NT2/D1 (cell line): Measurements from ENCODE around the gene PML.

ENCODE experiments used
- DNase-seq: peaks from one replicate; pipeline ENCODE4 v3.0.0-alpha.2; 2011; ENCODE audit warnings: low read depth, low spot score
- H3K27me3 ChIP-seq: 2 replicates; pipeline ENCODE4 v1.6.0; 2011; ENCODE audit warnings: mild to moderate bottlenecking; ENCODE audit not compliant: insufficient read length, insufficient read depth
- H3K36me3 ChIP-seq: 2 replicates; pipeline ENCODE4 v1.6.1; 2011; ENCODE audit warnings: mild to moderate bottlenecking, low read length, mixed read lengths; ENCODE audit not compliant: insufficient read depth, insufficient read length
- H3K4me1 ChIP-seq: 2 replicates; pipeline ENCODE4 v1.5.1; 2011; ENCODE audit not compliant: insufficient read depth, insufficient read length
- H3K4me3 ChIP-seq: 2 replicates; pipeline ENCODE4 v1.5.1; 2011; ENCODE audit warnings: low read depth; ENCODE audit not compliant: insufficient read length
- H3K9ac ChIP-seq: 2 replicates; pipeline ENCODE4 v1.6.0; 2011; ENCODE audit warnings: low read depth; ENCODE audit not compliant: insufficient read length
- H3K9me3 ChIP-seq: 2 replicates; pipeline ENCODE4 v1.5.1; 2011; ENCODE audit warnings: mild to moderate bottlenecking, low read length; ENCODE audit not compliant: insufficient read depth
- SUZ12 ChIP-seq: IDR thresholded peaks from 2 replicates; pipeline ENCODE4 v1.6.1; 2011; ENCODE audit not compliant: insufficient read length, insufficient read depth; ENCODE audit errors: extremely low read depth
- YY1 ChIP-seq: IDR thresholded peaks from 2 replicates; pipeline ENCODE4 v1.6.1; 2011; ENCODE audit not compliant: insufficient read length, insufficient read depth
- ZNF274 ChIP-seq: IDR thresholded peaks from 2 replicates; pipeline ENCODE4 v1.6.1; 2011; ENCODE audit warnings: mild to moderate bottlenecking, low read depth, low read length

The PML gene

GRCh38 chr15:74024687-74025086 lies 30.2 kb downstream of the PML start:
- H3K9ac ChIP-seq = no peak overlapping the region
- H3K4me1 ChIP-seq = peaks cover 2% of the 10 kb centered on the region
- TF ChIP-seq YY1 = no peak
- no peak overlapping the region for H3K4me3 ChIP-seq
- DNase-seq = no peak
- H3K27me3 ChIP-seq = no peaks in the 10 kb centered on the region
- no peaks in the 10 kb centered on the region for H3K9me3 ChIP-seq
- peaks cover 60% of the 10 kb centered on the region for H3K36me3 ChIP-seq

- DNase-seq = no peak
- Histone ChIP-seq H3K27me3 (no peaks in the 10 kb centered on the region), H3K36me3 (peaks cover 60% of the 10 kb centered on the region), H3K9ac (no peak overlapping the region), H3K4me3 (no peak overlapping the region), H3K9me3 (no peaks in the 10 kb centered on the region), H3K4me1 (peaks cover 2% of the 10 kb centered on the region)
- TF ChIP-seq SUZ12 = no peak
- no peak for TF ChIP-seq ZNF274
- no peak for TF ChIP-seq YY1
Observed at GRCh38 chr15:74025436-74025835, 30.9 kb downstream of the PML start.

GRCh38 chr15:74027688-74028087 lies 33.2 kb downstream of the PML start:
- no peak overlapping the region for H3K4me3 ChIP-seq
- peaks cover 63% of the 10 kb centered on the region for H3K36me3 ChIP-seq
- no peak overlapping the region for H3K9ac ChIP-seq
- H3K4me1 ChIP-seq = peaks cover 2% of the 10 kb centered on the region
- TF ChIP-seq ZNF274 = no peak
- TF ChIP-seq YY1 = no peak
- no peak for TF ChIP-seq SUZ12
- H3K27me3 ChIP-seq = no peaks in the 10 kb centered on the region
- no peaks in the 10 kb centered on the region for H3K9me3 ChIP-seq
- no peak for DNase-seq

- Histone ChIP-seq H3K4me1 (peaks cover 2% of the 10 kb centered on the region), H3K9ac (no peak overlapping the region), H3K36me3 (peaks cover 63% of the 10 kb centered on the region), H3K27me3 (no peaks in the 10 kb centered on the region), H3K4me3 (no peak overlapping the region), H3K9me3 (no peaks in the 10 kb centered on the region)
- no peak for DNase-seq
- no peak for TF ChIP-seq SUZ12
Observed at GRCh38 chr15:74028646-74029045, 34.1 kb downstream of the PML start.

- TF ChIP-seq ZNF274 (no peak), SUZ12 (no peak), YY1 (no peak)
- Histone ChIP-seq H3K4me3 (no peak overlapping the region), H3K4me1 (peaks cover 10% of the 10 kb centered on the region), H3K36me3 (peaks cover 62% of the 10 kb centered on the region), H3K9ac (no peak overlapping the region), H3K27me3 (no peaks in the 10 kb centered on the region), H3K9me3 (no peaks in the 10 kb centered on the region)
- no peak for DNase-seq
Observed at GRCh38 chr15:74032046-74032445, 37.5 kb downstream of the PML start.

GRCh38 chr15:74032606-74033561 lies 38.4 kb downstream of the PML start:
- Histone ChIP-seq H3K27me3 (no peaks in the 10 kb centered on the region), H3K4me1 (peaks cover 14% of the 10 kb centered on the region), H3K36me3 (peaks cover 62% of the 10 kb centered on the region), H3K9ac (no peak overlapping the region), H3K9me3 (no peaks in the 10 kb centered on the region), H3K4me3 (no peak overlapping the region)
- TF ChIP-seq YY1 = no peak
- TF ChIP-seq ZNF274 = no peak
- no peak for TF ChIP-seq SUZ12
- no peak for DNase-seq

GRCh38 chr15:74034206-74034755 lies 39.8 kb downstream of the PML start:
- Histone ChIP-seq H3K27me3 (no peaks in the 10 kb centered on the region), H3K36me3 (peaks cover 57% of the 10 kb centered on the region)
- no peak for TF ChIP-seq YY1
- no peak for TF ChIP-seq ZNF274
- TF ChIP-seq SUZ12 = no peak

More at GRCh38 chr15:74034206-74034755, 39.8 kb downstream of the PML start:
- H3K9me3 ChIP-seq = no peaks in the 10 kb centered on the region
- no peak overlapping the region for H3K9ac ChIP-seq
- H3K4me3 ChIP-seq = no peak overlapping the region
- no peak for DNase-seq
- peaks cover 21% of the 10 kb centered on the region for H3K4me1 ChIP-seq
